DLD1 (cell line): Measurements from ENCODE around the gene FAM124B.

Experiments
- in situ Hi-C: cut with HindIII; loops from 2 replicates; pipeline ENCODE4 v1.10.0; 2017; ENCODE audit warnings: low sequenced_read_pairs

Gene FAM124B

DNA sequence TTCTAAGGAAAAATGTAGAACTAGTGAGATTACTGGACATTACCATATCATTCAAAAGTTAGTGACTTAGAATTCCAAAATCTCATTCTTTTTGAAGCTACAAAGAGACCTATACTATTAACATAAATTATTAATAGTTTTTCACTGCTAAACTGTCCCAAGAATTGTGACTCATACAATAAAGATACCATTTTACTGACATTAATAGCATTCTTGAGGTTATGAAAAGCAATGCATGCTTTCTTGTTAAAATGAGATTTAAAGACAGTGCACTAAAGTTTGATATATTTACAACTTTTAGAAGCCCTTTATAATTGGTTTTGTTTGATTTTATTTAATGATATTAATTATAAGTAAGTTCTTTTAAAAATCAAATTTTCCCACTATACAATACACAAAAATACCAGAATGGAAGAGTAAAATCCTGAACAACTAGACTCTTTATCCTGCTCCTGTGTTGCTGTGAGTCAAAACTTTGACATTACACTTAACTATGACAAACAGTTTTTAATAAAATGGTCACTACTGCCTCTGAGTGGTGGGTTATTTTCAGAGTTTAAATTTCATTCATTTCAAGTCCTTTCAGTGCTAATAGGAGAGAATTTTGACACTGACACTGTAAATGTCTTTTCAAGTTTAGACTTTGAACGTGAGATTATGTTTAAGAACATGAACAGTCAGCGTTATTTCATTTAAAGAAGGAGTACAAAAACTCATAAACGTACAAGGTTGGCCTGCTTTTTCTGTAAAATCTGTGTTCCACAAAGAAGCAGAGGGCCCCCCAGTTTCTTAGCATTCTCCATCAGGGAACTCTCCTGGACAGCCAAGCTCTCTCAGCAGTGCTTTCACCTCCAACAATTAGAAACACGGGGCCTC, 54.5 kb downstream of the FAM124B start:
- in situ Hi-C loops, result no loop called here

DNA sequence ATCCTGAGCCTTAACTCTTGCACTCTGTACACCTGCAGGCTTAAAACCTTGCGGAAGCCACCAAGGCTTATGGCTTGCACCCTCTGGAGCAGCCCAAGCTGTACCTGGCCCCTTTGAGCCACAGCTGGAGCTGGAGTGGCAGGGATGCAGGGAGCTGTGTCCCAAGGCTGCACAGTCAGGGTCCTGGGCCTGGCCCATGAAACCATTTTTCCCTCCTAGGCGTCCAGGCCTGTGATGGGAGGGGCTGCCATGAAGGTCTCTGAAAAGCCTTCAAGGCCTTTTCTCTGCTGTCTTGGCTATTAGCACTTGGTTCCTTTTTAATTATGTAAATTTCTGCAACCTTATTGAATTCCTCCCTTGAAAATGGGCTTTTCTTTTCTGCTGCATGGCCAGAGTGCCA, 56.4 kb downstream of the FAM124B start:
- in situ Hi-C loops, result no loop called here

DNA sequence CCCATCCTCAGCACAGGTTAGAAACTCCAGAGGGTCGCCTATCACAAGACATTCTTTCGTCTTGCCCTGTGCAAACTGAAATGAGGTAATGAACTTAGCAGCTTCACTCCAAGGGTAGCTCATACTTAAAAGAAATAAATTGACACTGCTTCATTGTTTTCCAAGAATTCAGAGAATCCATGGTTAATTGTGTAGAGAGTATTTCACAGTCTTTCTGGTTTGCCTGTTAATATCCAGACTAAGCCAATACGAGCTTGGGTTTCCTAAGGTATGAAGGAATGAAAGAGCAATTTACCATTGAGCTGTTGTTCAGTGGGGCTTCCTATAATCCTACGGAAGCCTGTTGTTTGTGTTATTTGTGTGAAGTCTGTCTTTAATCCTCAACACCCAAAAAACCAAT, 58.7 kb downstream of the FAM124B start:
- in situ Hi-C loops, result no loop called here

DNA sequence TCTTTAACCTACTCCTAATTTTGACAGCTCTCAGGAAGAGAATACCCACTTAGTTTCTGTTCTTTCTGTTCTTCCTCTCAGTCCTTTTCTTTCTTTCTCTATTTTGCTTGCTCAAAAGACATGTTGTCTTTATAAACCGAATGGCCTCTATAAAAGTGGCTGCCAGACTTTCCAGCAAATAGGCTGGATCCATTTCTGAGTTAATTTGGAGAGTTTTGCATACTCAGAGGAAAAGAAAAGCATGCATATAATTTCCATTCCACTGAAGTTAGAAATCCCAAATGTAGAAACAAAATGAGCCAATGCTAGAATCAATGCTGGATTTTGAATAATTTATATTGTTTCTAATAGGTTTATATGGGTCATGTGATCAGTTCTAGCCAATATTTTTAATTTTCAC, 65.9 kb downstream of the FAM124B start:
- in situ Hi-C loops, result no loop called here

DNA sequence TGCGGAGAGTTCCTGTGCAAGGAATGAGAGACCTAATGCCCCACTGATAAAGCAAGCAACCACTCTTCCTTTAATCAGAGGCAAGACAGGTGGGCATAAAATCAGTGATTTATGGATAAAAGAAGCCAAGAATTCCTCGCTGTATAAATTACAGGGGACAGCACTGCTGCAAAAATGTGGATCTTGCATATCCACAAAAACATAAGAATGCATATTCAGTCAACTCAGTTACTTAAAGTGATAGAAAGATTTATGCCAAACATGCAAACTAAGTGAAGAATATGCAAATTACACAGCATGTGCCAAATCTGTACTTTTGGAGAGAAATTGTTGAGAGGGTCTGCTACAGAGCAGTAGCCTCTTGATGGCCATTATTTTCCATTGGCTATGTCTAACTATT, 67.2 kb downstream of the FAM124B start:
- in situ Hi-C loops, result no loop called here

DNA sequence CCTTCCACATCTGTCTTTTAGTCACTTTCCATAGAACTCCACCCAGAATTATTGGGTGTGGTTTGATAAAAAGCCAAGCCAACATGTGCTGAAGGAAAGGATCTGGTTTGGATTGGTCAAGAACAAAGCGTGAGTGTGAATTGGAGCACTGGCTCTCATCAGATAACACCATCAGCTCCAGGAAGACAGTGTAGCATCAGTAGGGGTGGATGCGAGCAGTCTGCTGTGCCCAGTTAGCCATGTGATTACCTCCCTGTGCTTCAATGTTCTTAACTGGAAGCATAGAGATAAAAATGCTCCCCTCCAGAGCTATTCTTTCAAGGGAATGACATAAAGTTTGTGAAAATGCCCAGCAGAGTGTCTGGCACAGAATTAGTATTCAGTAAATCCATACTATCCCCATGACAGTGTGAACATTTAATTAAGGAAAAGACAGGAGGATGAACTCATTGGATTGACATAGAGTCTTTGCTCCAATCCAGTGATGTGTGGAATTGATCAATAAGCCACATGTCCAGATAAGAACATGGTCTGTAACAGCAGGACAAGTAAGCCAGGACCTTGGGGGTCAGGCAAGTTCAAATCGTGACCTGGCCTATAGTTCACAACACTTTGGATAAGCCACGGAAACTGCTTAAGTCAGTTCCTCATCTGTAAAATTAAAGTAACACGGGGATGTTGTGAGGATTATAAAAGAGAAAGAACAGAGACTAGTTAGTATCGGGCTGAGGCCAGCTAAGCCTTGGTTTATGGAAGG, 68.0 kb downstream of the FAM124B start:
- in situ Hi-C loops, result no loop called here

DNA sequence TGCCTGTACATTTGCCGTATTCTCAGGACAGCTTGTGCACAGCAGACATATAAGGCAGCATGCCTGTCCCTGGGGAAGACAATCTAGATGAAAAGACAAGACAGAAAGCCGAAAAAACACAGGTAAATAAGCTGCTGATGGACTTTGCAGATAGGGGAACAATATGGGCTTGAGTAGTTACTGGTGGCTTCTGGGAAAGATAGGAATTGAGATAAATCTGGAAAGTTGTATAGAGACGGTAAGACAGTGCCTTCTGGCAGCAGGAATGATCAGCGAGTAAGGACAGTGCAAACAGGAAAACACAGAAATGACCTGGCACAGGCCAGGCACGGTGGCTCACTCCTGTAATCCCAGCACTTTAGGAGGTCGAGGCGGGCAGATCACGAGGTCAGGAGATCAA, 70.2 kb downstream of the FAM124B start:
- in situ Hi-C loops, result no loop called here

DNA sequence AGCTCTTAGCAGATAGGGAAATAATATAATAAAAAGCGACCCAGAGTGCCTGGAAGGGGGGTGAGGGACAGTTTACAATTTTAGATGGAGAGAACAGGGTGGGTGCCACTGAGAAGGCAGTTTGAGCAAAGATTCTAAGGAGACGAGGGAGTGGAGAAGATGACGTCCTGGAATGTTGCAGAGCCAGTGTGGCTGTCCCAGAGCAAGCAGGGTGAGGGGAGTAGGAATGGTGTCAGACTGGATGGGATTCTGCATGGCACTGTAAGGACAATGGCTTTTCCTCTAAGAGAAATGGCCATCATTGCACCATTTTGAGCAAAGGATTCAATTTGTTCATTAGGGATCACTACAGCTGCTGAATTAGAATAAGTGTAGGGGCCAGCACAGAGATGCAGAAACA, 73.1 kb downstream of the FAM124B start:
- in situ Hi-C loops, result no loop called here
